GM18507 (cell line): ENCODE results near the gene C4orf50.

Experiments used
- DNase-seq: peaks from one replicate; pipeline ENCODE4 v3.0.0; 2011; ENCODE audit warnings: low read depth; ENCODE audit not compliant: insufficient read length; ENCODE audit errors: extremely low spot score
- FAIRE-seq: peaks from 2 replicates; lab custom pipeline; 2011; peaks lifted over from hg19 to GRCh38; lab: Jason Lieb, UNC

C4orf50 gene

DNA sequence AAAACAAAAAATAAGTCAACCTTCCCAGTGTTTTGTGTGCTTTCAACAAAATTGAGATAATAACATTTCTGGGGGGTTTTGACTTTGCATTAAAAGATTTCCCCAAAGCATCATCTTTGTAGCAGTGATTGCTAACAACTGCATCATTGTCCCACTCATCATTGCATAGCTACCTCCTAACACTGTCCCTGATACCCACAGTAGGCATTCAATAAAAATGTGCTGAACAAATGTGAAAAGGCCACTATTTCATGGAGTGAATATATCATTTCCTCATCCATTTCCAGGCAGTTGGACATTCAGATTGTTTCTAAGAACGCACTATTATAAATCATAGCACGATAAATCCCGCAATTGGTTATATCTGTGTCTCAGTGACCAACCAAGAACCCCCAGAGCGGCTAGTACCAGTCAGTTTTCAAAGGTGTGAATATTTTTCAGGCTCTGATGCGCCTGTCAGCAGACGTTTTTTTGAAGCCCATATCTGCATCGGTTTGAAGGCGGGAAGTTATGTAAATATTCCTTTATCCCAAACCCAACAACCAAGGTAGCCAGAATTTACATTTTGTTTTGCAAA is 89.3 kb downstream of the C4orf50 start:
- FAIRE-seq, result no peak
- DNase-seq, result no peak

DNA sequence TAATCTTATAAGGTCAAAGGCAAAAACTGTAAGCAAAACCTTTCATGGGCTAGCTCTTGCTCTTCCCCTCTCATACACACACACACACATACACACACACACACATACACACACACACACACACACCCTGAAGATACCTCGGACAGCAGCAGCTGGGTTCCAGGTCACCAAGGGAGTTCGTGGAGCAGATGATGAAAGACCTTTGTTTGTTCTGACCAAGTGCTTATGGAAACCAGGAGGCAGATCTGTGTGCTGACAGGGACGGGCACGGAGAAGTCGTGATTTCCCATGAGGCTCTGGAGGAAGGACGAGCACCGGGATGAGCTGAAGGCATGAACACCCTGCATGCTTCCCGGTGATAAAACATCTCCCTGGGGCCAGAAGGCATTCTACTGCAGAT is 90.0 kb downstream of the C4orf50 start:
- DNase-seq, result no peak
- FAIRE-seq, result no peak

GRCh38 chr4:5927747-5928146 is 90.5 kb downstream of the C4orf50 start:
- DNase-seq, result no peak
- FAIRE-seq, result no peak

GRCh38 chr4:5927116-5927515 is 91.1 kb downstream of the C4orf50 start:
- FAIRE-seq (no peak), DNase-seq (no peak)

GRCh38 chr4:5926598-5926997 is 91.6 kb downstream of the C4orf50 start:
- no peak for DNase-seq

DNA sequence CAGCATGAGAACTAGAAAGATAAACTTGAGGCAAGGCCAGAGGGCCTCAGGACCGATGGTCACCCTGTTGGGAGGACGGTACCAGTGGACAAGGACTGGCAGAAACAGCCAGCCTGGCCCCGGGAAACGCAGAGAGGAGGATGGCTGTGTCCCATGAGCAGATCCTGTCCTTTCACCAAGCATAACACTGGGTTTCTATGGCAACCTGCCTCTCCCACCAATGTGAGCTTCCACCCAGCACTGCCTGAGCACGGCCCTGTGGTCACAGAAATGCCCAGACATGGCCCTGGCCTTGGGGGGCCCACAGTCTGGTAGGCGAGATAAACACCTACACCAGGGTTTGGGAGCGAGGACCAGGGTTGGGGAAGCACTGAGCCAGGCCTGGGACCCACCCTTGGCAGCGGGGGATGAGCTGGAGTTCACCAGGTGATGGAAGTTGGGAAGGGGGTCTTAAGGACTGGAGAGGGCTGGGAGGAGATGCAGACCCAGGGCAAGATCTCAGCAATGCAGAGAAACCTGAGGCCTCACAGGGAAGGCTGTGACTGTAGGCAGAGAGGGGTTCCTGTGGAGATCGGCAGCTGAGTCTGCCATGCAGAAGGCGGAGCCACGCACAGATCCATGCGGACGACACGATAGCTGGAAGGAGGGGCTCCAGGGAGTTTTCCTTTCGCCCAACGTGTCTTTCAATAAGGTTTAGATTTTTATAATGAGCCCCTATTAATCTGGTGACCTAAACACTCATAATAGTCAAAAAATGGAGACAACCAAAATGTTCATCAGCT is 92.6 kb downstream of the C4orf50 start:
- no peak for FAIRE-seq
- DNase-seq, result no peak

More at GRCh38 chr4:5926598-5926997, 91.6 kb downstream of the C4orf50 start:
- FAIRE-seq, result no peak

DNA sequence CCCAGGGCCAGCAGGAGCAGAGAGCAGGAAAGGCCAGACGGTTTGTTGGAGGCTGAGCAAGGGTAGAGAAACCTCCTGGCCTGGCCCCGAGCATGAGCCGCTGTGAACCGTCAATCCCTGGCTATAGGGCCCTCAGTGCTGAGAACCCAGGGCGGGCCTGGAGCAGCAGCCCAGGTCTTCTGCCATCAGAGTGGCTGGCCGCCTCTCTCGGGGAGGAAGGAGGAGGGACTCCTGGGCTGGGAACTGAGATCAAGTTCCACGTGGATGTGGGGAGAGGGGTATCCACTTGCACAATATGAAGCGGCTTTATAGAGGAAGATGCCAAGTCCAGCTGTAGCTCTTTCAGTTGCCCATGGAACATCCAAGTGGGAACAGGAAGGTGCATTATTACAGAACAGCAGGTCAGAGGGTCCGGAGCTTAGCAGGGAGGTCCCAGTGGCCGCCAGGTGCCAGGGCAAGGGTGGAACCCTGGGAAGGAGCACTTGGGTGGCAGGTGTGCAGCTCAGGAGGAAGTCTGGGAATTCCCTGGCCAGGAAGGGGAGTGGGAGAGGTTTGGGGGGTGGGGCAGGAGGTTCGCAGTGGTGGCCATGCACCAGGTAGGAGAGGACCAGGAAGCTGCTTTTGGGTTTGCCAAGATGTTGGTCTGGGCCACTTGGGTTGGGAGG is 93.6 kb downstream of the C4orf50 start:
- FAIRE-seq, result no peak
- no peak for DNase-seq

DNA sequence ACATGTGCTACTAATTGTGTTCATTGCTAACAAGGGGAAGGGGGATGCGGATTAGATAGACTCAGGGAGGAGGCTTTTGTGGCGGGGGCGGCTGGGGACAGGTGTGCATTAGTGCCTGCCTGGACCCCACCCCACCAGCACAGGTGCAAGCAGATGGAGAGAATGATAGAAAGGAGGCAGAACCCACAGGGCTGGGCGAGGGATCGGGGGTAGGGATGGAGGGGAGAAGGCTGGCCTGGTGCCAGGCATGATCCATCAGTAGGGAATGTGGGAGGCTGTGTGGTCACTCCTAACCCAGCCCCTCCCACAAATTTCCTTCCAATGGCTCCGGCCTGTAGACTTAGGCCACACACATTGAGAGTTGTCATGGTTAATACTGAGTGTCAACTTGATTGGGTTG is 94.9 kb downstream of the C4orf50 start:
- no peak for FAIRE-seq
- DNase-seq, result no peak

DNA sequence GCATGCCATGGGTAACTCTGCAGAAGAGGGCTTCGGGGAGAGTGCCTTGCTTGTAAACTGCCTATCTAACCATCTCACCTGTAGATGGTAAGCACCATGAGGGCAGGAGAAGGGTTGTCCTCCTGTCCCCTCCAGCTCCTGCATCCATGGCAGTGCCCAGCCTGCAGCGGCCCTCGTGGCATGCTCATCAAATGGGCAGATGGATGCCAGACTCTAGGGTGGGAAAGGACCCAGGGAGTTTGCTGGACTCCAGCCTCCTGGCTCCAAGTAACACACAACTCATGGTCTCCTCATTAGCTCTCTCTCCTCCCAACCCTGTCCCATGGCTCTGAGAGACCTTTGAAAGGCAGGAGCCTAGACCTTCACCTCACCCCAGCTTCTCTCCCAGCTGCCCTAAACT is 95.7 kb downstream of the C4orf50 start:
- FAIRE-seq (no peak), DNase-seq (no peak)

- DNase-seq (no peak), FAIRE-seq (no peak)
Observed at GRCh38 chr4:5921981-5922380, 96.2 kb downstream of the C4orf50 start.

DNA sequence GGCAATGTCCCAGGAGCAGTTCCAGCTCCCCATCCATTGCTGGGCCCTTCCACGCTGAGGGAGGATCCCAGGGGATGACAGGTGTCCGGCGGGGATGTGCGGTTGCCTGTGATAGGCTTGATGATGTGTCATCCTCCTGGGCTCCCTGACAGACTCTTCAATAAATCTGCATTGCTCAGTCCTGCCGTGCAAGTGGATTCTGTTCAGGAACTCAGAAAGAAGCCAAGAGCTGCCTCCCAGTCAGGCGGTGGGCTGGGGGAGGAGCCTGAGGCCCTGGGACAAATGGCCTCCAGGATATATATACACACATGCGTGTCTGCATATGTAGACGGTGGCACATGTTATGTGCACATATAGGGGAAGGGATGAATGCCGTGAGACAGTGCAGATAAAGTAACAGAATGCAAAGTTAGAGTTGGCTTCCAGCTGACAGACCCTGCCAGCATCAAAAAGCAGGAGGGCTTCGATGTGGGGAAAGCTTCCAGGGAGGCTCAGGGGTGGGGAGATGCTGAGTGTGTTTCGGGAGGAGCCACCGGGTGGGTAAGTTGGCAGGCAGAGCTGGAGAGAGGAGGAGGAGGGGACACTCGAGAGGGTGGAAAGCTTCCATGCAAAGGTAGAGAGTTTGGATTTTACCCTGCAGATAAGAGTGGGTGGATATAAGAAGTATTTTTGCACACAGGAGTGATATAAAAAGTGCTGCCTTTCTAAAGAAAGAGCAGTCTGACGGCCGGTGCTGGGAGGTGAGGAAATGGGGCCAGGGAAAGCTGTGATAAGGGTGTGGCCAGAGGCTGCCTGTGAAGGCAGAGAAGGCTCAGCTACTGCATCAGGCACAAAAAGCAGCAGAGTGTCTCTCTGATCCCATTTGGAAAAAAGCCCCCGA is 96.9 kb downstream of the C4orf50 start:
- FAIRE-seq (no peak), DNase-seq (no peak)

- no peak for FAIRE-seq
- no peak for DNase-seq
Observed at GRCh38 chr4:5919571-5919970, 98.7 kb downstream of the C4orf50 start.

DNA sequence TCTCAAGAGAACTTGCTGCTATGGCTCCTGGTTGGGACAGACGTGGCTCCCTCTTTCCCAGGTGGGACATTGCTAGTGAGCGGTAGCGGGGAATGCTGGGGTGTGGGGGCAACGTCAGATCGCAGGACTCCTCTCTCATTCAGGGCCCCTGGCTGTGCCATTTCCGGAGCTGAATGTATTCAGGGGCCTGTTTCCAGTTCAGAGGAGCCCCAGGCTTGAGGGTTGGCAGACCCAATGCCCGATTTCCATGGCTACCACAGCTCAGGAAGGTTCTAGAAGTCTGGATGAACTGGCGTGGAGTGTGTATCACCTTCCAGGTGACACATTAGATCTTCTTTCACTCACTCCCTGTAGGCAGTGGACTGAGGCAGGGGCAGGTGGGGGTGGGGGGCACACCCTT is 99.2 kb downstream of the C4orf50 start:
- no peak for FAIRE-seq
- no peak for DNase-seq

GRCh38 chr4:5918331-5918985 is 99.8 kb downstream of the C4orf50 start:
- no peak for FAIRE-seq

DNA sequence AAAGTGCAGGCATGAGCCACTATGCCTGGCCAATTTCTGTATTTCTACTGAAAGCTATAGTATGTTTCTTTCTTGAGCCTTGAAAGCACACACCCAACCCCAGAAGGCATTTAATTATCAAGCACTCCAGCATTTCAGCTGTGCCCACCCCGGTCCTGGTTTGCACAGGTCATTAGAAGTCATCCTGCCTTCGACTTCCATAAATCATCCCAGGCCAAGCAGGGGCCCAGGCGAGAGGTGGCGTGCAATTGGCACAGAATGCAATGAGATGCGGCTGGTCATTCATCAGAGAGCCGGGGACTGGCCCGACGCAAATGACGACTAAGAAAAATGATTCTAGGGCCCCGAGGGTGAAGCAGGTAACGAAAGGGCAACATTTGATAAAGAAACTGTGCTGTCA is 100.6 kb downstream of the C4orf50 start:
- no peak for FAIRE-seq

More at GRCh38 chr4:5918331-5918985, 99.8 kb downstream of the C4orf50 start:
- DNase-seq, result no peak

DNA sequence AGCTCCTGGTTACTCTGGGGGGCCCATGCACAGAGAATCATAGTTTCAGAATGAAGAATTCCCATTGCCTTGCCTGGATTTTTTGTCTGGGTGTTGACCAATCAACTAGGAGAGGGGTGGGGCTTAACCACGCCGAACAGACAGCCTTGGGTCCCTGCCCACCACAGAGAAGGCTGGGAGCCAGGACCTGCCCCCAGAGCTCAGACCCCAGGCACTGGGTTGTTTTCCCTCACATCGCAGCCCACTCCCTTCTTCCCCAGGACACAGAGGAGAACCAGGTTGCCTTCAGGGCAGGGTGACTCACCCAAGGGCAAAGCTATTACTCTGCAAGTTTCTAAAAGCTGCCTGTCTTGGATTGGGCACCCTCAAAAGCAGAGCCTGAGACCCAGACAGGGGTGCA is 102.0 kb downstream of the C4orf50 start:
- DNase-seq (no peak), FAIRE-seq (no peak)

More for the DNA sequence above, 100.6 kb downstream of the C4orf50 start:
- DNase-seq, result no peak

- DNase-seq, result no peak
- FAIRE-seq, result no peak
Observed at GRCh38 chr4:5913454-5913853, 104.8 kb downstream of the C4orf50 start.

DNA sequence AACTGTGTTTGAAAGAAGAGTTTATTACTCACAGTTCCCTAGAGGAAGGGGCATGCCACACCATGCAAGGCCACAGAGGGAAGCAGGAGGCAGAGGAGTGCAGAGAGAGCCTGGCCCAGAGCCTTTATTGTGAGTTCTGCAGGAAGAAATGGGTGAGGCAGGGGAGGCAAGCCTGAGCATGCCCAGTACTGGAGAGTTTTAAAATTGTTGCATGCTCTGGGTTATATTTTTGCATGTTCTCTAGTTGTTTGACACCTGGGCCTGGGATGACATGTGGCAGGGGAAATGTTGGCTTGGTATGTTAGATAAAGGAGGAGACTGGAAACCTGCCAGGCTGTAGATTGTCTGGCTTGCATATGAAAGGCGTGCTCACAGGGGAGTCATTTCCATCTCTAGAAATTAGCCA is 105.6 kb downstream of the C4orf50 start:
- no peak for FAIRE-seq
- DNase-seq, result no peak

DNA sequence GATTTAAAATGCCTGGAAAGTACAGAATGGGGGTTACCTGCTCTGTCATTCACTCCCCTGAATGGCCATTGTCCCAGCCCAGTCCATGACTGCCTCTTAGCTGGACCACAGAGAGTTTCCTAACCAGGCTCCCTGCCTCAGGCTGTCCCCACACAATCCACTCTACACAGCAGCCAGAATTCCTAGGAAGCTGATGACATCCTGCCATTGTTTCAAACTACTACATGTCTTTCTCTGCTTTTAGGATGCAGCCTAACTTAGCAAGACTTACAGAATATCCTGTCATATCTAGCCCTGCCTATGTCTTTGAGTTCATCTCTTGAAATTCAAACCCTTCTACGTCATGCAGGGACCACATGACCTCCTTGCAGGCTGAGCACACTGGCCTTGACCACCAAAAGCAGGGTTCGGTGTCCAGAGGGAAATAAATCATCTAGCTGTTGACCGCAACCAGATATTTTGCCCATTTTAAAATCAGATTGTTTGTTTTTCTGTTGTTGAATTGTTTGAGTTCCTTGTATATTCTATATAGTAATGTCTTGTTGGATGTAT is 109.3 kb downstream of the C4orf50 start:
- FAIRE-seq, result no peak
- DNase-seq, result no peak
